ENCODE data around the gene BBC3. TPM values are rescaled to one million over a fixed set of nuclear protein-coding genes. Genes with fewer than 3 reads are reported as not detected.
"Not testable (repeated sequence)": the region's sequence is repeated elsewhere in the genome, so short reads cannot be mapped to it uniquely, and the experiment has no call there.

Gene BBC3
- total RNA-seq, 2 experiments from 2014 or later = 23.2 to 26.2 TPM

GRCh38 chr19:47253467-47253881, 22.5 kb upstream of the BBC3 start:
- DNase-seq (no peak), ATAC-seq (no peak)
- Mint-ChIP-seq H3K27me3 (no peaks in the 10 kb centered on the region), H3K4me1 (ENCODE audit: low read depth) (peaks cover 17% of the 10 kb centered on the region), H3K36me3 (ENCODE audit: low read depth) (peaks cover 3% of the 10 kb centered on the region), H3K4me3 (no peak overlapping the region), H3K9me3 (no peaks in the 10 kb centered on the region), H3K27ac (no peak overlapping the region)
- ChIA-PET POLR2A (interaction anchor here (1.0 to 1.7 kb wide), 2 partner anchors 9 to 27 kb away, joined by 3 to 5 read pairs; no protein-coding TSS in a partner anchor), CTCF (interaction anchor here (1.3 to 5.9 kb wide), 3 partner anchors 9 to 122 kb away, joined by 4 to 54 read pairs (median 6); partner anchors contain the start of gene SAE1)
- TF ChIP-seq CTCF (IDR thresholded peaks at IDR 0.05) = no peak
- intact Hi-C loops (cut with micrococcal nuclease) = no loop called here

GRCh38 chr19:47253016-47253415, 22.0 kb upstream of the BBC3 start:
- CTCF ChIA-PET = interaction anchor here (1.3 to 5.9 kb wide), 2 partner anchors 9 to 42 kb away, joined by 6 to 54 read pairs; no protein-coding TSS in a partner anchor
- intact Hi-C loops (cut with micrococcal nuclease); H3K9me3 Mint-ChIP-seq; H3K4me3 Mint-ChIP-seq; H3K27me3 Mint-ChIP-seq; DNase-seq; H3K36me3 Mint-ChIP-seq (ENCODE audit: low read depth); ATAC-seq; H3K27ac Mint-ChIP-seq: not testable (repeated sequence)
- H3K4me1 Mint-ChIP-seq (ENCODE audit: low read depth) = peaks cover 13% of the 10 kb centered on the region
- POLR2A ChIA-PET = interaction anchor here (1.0 to 1.7 kb wide), 2 partner anchors 9 to 26 kb away, joined by 3 to 5 read pairs; no protein-coding TSS in a partner anchor

- Mint-ChIP-seq H3K27me3 (no peaks in the 10 kb centered on the region), H3K4me1 (ENCODE audit: low read depth) (peaks cover 14% of the 10 kb centered on the region), H3K27ac (peak overlapping the region; percentile 66), H3K4me3 (no peak overlapping the region), H3K36me3 (ENCODE audit: low read depth) (peaks cover 3% of the 10 kb centered on the region), H3K9me3 (no peaks in the 10 kb centered on the region)
- DNase-seq = peak; percentile 90
- peak; percentile 95 for TF ChIP-seq CTCF (IDR thresholded peaks at IDR 0.05)
- ATAC-seq = no peak
- ChIA-PET POLR2A (interaction anchor here (0.6 to 5.7 kb wide), 6 partner anchors 9 to 1246 kb away, joined by 3 to 45 read pairs (median 8); partner anchors contain the start of gene CCDC9), CTCF (interaction anchor here (0.6 to 10.1 kb wide), 37 partner anchors 9 to 587 kb away, joined by 3 to 399 read pairs (median 4); partner anchors contain the start of genes CCDC9, DACT3, SAE1 and ZC3H4)
- intact Hi-C loops (cut with micrococcal nuclease) = loop anchor here (10.0 kb wide), 1 partner anchor 93 kb away; no protein-coding TSS in a partner anchor
These were observed 16.4 kb upstream of the BBC3 start for GRCh38 chr19:47247308-47247990.

GRCh38 chr19:47243776-47244547, 13.0 kb upstream of the BBC3 start:
- DNase-seq (peak; percentile 95), ATAC-seq (peak; percentile 71)
- Mint-ChIP-seq H3K36me3 (ENCODE audit: low read depth) (peaks cover 3% of the 10 kb centered on the region), H3K9me3 (no peaks in the 10 kb centered on the region), H3K4me3 (peak overlapping the region; percentile 81), H3K27me3 (no peaks in the 10 kb centered on the region), H3K27ac (peak overlapping the region; percentile 98), H3K4me1 (ENCODE audit: low read depth) (peaks cover 26% of the 10 kb centered on the region)
- intact Hi-C loops (cut with micrococcal nuclease) = loop anchor here (2.0 to 10.0 kb wide), 3 partner anchors 15 to 89 kb away; no protein-coding TSS in a partner anchor
- peak; percentile 99 for TF ChIP-seq CTCF (IDR thresholded peaks at IDR 0.05)
- CTCF ChIA-PET = interaction anchor here (0.6 to 10.1 kb wide), 57 partner anchors 9 to 387 kb away, joined by 3 to 399 read pairs (median 6); partner anchors contain the start of genes CCDC9, INAFM1, NPAS1 and SAE1
- POLR2A ChIA-PET = interaction anchor here (0.6 to 5.7 kb wide), 23 partner anchors 9 to 132 kb away, joined by 3 to 45 read pairs (median 5); partner anchors contain the start of genes CCDC9, DHX34, SAE1 and ZC3H4

GRCh38 chr19:47243364-47243775, 12.4 kb upstream of the BBC3 start:
- TF ChIP-seq CTCF (IDR thresholded peaks at IDR 0.05) = no peak
- POLR2A ChIA-PET = interaction anchor here (0.6 to 5.7 kb wide), 12 partner anchors 10 to 196 kb away, joined by 3 to 45 read pairs (median 6); partner anchors contain the start of genes CCDC9 and SAE1
- intact Hi-C loops (cut with micrococcal nuclease) = loop anchor here (2.0 to 10.0 kb wide), 2 partner anchors 15 to 89 kb away; no protein-coding TSS in a partner anchor
- no peaks in the 10 kb centered on the region for H3K27me3 Mint-ChIP-seq
- peaks cover 27% of the 10 kb centered on the region for H3K4me1 Mint-ChIP-seq (ENCODE audit: low read depth)
- peak overlapping the region; percentile 98 for H3K27ac Mint-ChIP-seq
- CTCF ChIA-PET = interaction anchor here (0.8 to 10.1 kb wide), 18 partner anchors 11 to 230 kb away, joined by 3 to 399 read pairs (median 8); partner anchors contain the start of genes CCDC9 and SAE1
- peak; percentile 7 for ATAC-seq
- peak overlapping the region; percentile 81 for H3K4me3 Mint-ChIP-seq
- no peaks in the 10 kb centered on the region for H3K9me3 Mint-ChIP-seq
- H3K36me3 Mint-ChIP-seq (ENCODE audit: low read depth) = peaks cover 3% of the 10 kb centered on the region
- DNase-seq = no peak

All from activated CD8-positive, alpha-beta T cell treated with anti-CD3 and anti-CD28 coated beads for 36 hours (primary cell).